Osteocyte (in vitro differentiated cells): ENCODE data around the gene ARHGEF25. TPM values are rescaled to one million over a fixed set of nuclear protein-coding genes. Genes with fewer than 3 reads are reported as not detected.

ENCODE experiments used
- DNase-seq: peaks from one replicate; pipeline ENCODE4 v3.0.0; 2021; ENCODE audit warnings: mixed read lengths; ENCODE audit not compliant: unreplicated experiment; ENCODE audit errors: extremely low spot score
- H3K27ac Mint-ChIP-seq: one replicate; pipeline ENCODE4 v1.8.0; 2021; ENCODE audit warnings: mild to moderate bottlenecking, mixed read lengths; ENCODE audit not compliant: unreplicated experiment
- H3K27me3 Mint-ChIP-seq: one replicate; pipeline ENCODE4 v1.8.0; 2021; ENCODE audit warnings: mixed read lengths; ENCODE audit not compliant: unreplicated experiment
- H3K36me3 Mint-ChIP-seq: one replicate; pipeline ENCODE4 v1.8.0; 2021; ENCODE audit warnings: mixed read lengths; ENCODE audit not compliant: unreplicated experiment
- H3K4me1 Mint-ChIP-seq: one replicate; pipeline ENCODE4 v1.8.0; 2021; ENCODE audit warnings: mixed read lengths; ENCODE audit not compliant: unreplicated experiment
- H3K4me3 Mint-ChIP-seq: one replicate; pipeline ENCODE4 v1.8.0; 2021; ENCODE audit warnings: mild to moderate bottlenecking, moderate library complexity, mixed read lengths; ENCODE audit not compliant: unreplicated experiment
- H3K9me3 Mint-ChIP-seq: one replicate; pipeline ENCODE4 v1.8.0; 2021; ENCODE audit warnings: mixed read lengths; ENCODE audit not compliant: unreplicated experiment
- total RNA-seq: library from RNA; stranded (reverse); gene quantifications from 2 replicates; pipeline ENCODE4 v1.2.1, GENCODE V29; 2021
- TF ChIP-seq, protein P1 (sequence below): fragments of 200-600 bp; sonication (generic); IDR thresholded peaks from 2 replicates; pipeline ENCODE4 v1.5.0; 2021; ENCODE audit warnings: antibody characterized with exemption, mild to moderate bottlenecking, moderate library complexity

The ARHGEF25 gene
- total RNA-seq, 1 donor from 2014 or later = 27.6 TPM

DNA sequence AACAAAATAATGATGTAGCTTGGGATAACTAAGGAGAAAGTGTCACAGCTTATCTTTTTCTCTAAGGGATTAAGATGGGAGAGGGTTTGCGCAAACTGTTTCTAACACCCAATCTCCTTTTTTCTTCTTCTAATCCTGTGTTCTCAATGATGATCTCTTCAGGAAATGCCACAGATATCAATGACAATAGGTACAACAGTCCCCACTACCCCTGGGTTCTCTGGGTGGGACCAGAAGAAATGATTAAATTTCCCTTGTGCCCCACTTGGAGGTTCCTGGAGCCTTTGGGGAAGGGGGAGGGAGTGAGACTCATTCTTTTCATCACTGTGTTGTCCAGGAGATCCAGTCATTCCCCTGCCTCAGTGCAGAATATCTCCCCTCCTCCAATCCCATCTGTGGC, 28.8 kb upstream of the ARHGEF25 start:
- Mint-ChIP-seq H3K4me3 (no peak overlapping the region), H3K36me3 (no peaks in the 10 kb centered on the region), H3K27ac (no peak overlapping the region), H3K9me3 (no peaks in the 10 kb centered on the region), H3K27me3 (peaks cover 23% of the 10 kb centered on the region), H3K4me1 (no peaks in the 10 kb centered on the region)
- TF ChIP-seq, protein P1, sequence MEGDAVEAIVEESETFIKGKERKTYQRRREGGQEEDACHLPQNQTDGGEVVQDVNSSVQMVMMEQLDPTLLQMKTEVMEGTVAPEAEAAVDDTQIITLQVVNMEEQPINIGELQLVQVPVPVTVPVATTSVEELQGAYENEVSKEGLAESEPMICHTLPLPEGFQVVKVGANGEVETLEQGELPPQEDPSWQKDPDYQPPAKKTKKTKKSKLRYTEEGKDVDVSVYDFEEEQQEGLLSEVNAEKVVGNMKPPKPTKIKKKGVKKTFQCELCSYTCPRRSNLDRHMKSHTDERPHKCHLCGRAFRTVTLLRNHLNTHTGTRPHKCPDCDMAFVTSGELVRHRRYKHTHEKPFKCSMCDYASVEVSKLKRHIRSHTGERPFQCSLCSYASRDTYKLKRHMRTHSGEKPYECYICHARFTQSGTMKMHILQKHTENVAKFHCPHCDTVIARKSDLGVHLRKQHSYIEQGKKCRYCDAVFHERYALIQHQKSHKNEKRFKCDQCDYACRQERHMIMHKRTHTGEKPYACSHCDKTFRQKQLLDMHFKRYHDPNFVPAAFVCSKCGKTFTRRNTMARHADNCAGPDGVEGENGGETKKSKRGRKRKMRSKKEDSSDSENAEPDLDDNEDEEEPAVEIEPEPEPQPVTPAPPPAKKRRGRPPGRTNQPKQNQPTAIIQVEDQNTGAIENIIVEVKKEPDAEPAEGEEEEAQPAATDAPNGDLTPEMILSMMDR = no peak
- DNase-seq = no peak

DNA sequence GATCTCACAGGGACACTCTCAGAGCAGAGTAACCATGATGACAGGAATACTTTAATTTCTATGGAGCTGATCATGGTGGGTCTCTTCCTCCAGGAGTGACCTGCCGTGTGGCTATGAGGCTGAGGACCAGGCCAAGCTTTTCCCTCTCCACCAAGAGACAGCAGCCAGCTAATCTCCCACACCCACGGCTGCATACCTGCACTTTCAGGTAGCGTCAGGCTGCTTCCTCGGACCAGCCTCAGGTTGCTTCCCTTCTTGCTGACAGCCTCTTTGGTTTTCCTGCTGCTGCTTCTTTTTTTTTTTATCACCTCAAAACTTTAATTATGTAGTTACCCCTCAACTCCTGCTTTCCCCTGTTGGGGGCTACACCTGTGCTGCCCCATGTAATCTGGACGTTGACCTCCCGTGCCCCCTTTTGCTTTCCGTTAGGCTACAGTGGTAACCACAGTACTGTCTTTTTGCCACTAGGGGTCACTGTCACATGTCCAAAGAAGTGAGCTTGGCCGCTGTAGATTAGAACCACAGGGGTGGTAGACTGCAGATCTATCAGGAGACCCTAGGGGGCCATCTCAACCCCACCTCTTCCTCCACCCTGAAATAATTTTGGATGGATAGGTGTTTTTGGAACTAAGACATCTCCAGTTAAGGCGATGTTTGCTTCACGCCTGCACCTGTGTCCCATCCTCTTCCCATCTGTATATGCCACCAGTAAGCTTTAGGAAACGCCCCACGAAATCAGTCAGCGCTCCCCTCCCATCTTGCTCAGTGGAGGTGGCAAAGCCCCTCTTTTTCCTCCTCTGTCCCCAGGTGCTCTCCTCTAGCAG, 28.0 kb upstream of the ARHGEF25 start:
- TF ChIP-seq, protein P1 = peak; percentile 97
- Mint-ChIP-seq H3K27me3 (peaks cover 20% of the 10 kb centered on the region), H3K4me3 (no peak overlapping the region), H3K4me1 (no peaks in the 10 kb centered on the region), H3K9me3 (no peaks in the 10 kb centered on the region), H3K27ac (no peak overlapping the region), H3K36me3 (no peaks in the 10 kb centered on the region)
- DNase-seq = no peak

DNA sequence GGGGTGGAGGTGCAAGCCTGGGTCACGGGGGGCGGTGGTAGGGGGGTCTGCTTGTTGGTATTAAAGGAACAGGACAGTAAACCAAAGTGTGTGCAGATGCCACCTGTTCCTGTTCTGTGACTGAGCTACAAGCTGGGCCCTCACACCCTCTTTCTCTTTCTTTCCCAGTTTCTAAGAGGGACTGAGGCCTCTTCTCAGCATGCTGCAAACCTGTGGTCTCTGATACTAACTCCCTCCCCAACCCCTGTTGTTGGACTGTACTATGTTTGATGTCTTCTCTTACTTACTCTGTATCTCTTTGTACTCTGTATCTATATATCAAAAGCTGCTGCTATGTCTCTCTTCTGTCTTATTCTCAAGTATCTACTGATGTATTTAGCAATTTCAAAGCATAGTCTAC, 27.2 kb upstream of the ARHGEF25 start:
- H3K4me1 Mint-ChIP-seq = no peaks in the 10 kb centered on the region
- no peak overlapping the region for H3K4me3 Mint-ChIP-seq
- H3K9me3 Mint-ChIP-seq = no peaks in the 10 kb centered on the region
- DNase-seq = no peak
- H3K36me3 Mint-ChIP-seq = no peaks in the 10 kb centered on the region
- H3K27me3 Mint-ChIP-seq = peaks cover 16% of the 10 kb centered on the region
- TF ChIP-seq, protein P1 = no peak
- H3K27ac Mint-ChIP-seq = no peak overlapping the region

DNA sequence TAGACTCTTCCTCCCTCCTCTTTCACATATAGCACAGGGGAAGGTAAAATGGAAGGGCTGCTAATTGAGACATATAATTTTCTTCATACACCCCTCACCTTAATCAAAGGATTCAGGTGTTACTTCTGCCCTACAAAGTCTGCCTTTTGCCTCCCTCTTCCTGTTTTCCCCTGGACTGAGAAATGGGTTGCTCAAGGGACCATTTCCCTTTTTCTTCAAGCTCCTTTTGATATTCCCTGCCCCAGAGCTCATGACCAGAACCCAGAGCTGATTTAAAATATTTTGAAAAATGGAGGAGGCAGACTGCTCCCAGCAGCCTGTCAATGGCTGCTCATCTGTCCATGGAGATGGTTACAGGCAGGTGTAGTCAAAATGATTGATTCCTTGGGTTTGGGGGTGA, 26.5 kb upstream of the ARHGEF25 start:
- TF ChIP-seq, protein P1 = no peak
- H3K36me3 Mint-ChIP-seq = no peaks in the 10 kb centered on the region
- H3K9me3 Mint-ChIP-seq = no peaks in the 10 kb centered on the region
- H3K27ac Mint-ChIP-seq = no peak overlapping the region
- H3K27me3 Mint-ChIP-seq = peaks cover 16% of the 10 kb centered on the region
- no peak for DNase-seq
- H3K4me1 Mint-ChIP-seq = no peaks in the 10 kb centered on the region
- H3K4me3 Mint-ChIP-seq = no peak overlapping the region

DNA sequence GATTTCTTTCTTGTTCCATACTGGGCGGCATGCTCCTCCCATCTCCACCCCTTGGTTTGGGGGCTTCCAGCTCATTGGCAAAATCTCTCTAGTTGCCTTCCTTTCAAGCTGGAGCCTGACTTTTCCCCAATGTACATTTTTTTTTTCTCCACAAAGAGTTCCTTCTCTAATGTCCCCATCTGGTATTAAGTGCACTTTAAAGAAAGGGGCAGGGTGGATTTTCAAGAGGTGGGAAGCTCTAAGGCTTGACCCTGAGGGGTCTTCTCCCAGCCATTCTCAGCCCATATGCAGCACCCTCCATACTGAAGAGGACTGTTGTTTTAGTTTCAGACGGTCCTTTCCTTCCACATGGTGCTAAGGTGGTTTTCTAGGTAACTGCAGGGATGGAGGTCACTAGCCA, 26.1 kb upstream of the ARHGEF25 start:
- Mint-ChIP-seq H3K4me3 (no peak overlapping the region), H3K4me1 (no peaks in the 10 kb centered on the region), H3K27ac (no peak overlapping the region), H3K27me3 (peaks cover 16% of the 10 kb centered on the region), H3K36me3 (no peaks in the 10 kb centered on the region), H3K9me3 (no peaks in the 10 kb centered on the region)
- TF ChIP-seq, protein P1 = no peak
- DNase-seq = no peak
